ENCODE data around the gene NR2C2AP.
"Not testable (repeated sequence)": the region's sequence is repeated elsewhere in the genome, so short reads cannot be mapped to it uniquely, and the experiment has no call there.

Gene NR2C2AP

GRCh38 chr19:19230999-19231398 lies 27.8 kb upstream of the NR2C2AP start:
- no peak for FAIRE-seq
- DNase-seq (ENCODE audit: insufficient read length, low spot score), result no peak
- no peak for TF ChIP-seq PAX5 (IDR thresholded peaks at IDR 0.05; ENCODE audit: insufficient read depth, low read length, severe bottlenecking)

GRCh38 chr19:19229701-19230100 lies 26.5 kb upstream of the NR2C2AP start:
- TF ChIP-seq POLR2AphosphoS5 (IDR thresholded peaks at IDR 0.05; ENCODE audit: low read depth, low read length), result no peak
- TF ChIP-seq POU2F2 (IDR thresholded peaks at IDR 0.05; ENCODE audit: low read depth, low read length), result no peak
- no peak for TF ChIP-seq TAF1 (IDR thresholded peaks at IDR 0.05; ENCODE audit: low read depth, low read length)
- no peak for TF ChIP-seq SPI1 (IDR thresholded peaks at IDR 0.05; ENCODE audit: low read depth, low read length)
- TF ChIP-seq PAX5 (IDR thresholded peaks at IDR 0.05; ENCODE audit: insufficient read depth, low read length, severe bottlenecking), result no peak
- no peak for TF ChIP-seq POLR2A (IDR thresholded peaks at IDR 0.05; ENCODE audit: low read depth, low read length)
- DNase-seq (ENCODE audit: insufficient read length, low spot score) (no peak), FAIRE-seq (no peak)

- DNase-seq (ENCODE audit: insufficient read length, low spot score), result no peak
- no peak for FAIRE-seq
- no peak for TF ChIP-seq SPI1 (IDR thresholded peaks at IDR 0.05; ENCODE audit: low read depth, low read length)
- no peak for TF ChIP-seq PAX5 (IDR thresholded peaks at IDR 0.05; ENCODE audit: insufficient read depth, low read length, severe bottlenecking)
Measured at GRCh38 chr19:19227217-19227616, 24.0 kb upstream of the NR2C2AP start.

GRCh38 chr19:19226663-19227062 lies 23.4 kb upstream of the NR2C2AP start:
- no peak for FAIRE-seq
- no peak for DNase-seq (ENCODE audit: insufficient read length, low spot score)
- no peak for TF ChIP-seq POLR2AphosphoS5 (IDR thresholded peaks at IDR 0.05; ENCODE audit: low read depth, low read length)
- TF ChIP-seq POLR2A (IDR thresholded peaks at IDR 0.05; ENCODE audit: low read depth, low read length), result no peak

- FAIRE-seq (no peak), DNase-seq (ENCODE audit: insufficient read length, low spot score) (no peak)
- TF ChIP-seq PAX5 (IDR thresholded peaks at IDR 0.05; ENCODE audit: insufficient read depth, low read length, severe bottlenecking) (no peak), SPI1 (IDR thresholded peaks at IDR 0.05; ENCODE audit: low read depth, low read length) (no peak), TAF1 (IDR thresholded peaks at IDR 0.05; ENCODE audit: low read depth, low read length) (no peak), POLR2A (IDR thresholded peaks at IDR 0.05; ENCODE audit: low read depth, low read length) (no peak), POLR2AphosphoS5 (IDR thresholded peaks at IDR 0.05; ENCODE audit: low read depth, low read length) (no peak), POU2F2 (IDR thresholded peaks at IDR 0.05; ENCODE audit: low read depth, low read length) (no peak)
Measured at GRCh38 chr19:19226204-19226603, 23.0 kb upstream of the NR2C2AP start.

- FAIRE-seq (peak; percentile 91), DNase-seq (ENCODE audit: insufficient read length, low spot score) (peak; percentile 94)
- TF ChIP-seq PAX5 (IDR thresholded peaks at IDR 0.05; ENCODE audit: insufficient read depth, low read length, severe bottlenecking) (no peak), POLR2AphosphoS5 (IDR thresholded peaks at IDR 0.05; ENCODE audit: low read depth, low read length) (no peak), POLR2A (IDR thresholded peaks at IDR 0.05; ENCODE audit: low read depth, low read length) (no peak), SPI1 (IDR thresholded peaks at IDR 0.05; ENCODE audit: low read depth, low read length) (no peak), POU2F2 (IDR thresholded peaks at IDR 0.05; ENCODE audit: low read depth, low read length) (no peak), TAF1 (IDR thresholded peaks at IDR 0.05; ENCODE audit: low read depth, low read length) (no peak)
Measured at GRCh38 chr19:19224852-19225494, 21.8 kb upstream of the NR2C2AP start.

- no peak for FAIRE-seq
- no peak for TF ChIP-seq POU2F2 (IDR thresholded peaks at IDR 0.05; ENCODE audit: low read depth, low read length)
- TF ChIP-seq POLR2A (IDR thresholded peaks at IDR 0.05; ENCODE audit: low read depth, low read length), result no peak
- TF ChIP-seq SPI1 (IDR thresholded peaks at IDR 0.05; ENCODE audit: low read depth, low read length), result no peak
- TF ChIP-seq TAF1 (IDR thresholded peaks at IDR 0.05; ENCODE audit: low read depth, low read length), result no peak
- TF ChIP-seq POLR2AphosphoS5 (IDR thresholded peaks at IDR 0.05; ENCODE audit: low read depth, low read length), result no peak
- TF ChIP-seq PAX5 (IDR thresholded peaks at IDR 0.05; ENCODE audit: insufficient read depth, low read length, severe bottlenecking), result no peak
Measured at GRCh38 chr19:19224150-19224851, 21.1 kb upstream of the NR2C2AP start.

GRCh38 chr19:19223636-19224035 lies 20.4 kb upstream of the NR2C2AP start:
- TF ChIP-seq POLR2A (IDR thresholded peaks at IDR 0.05; ENCODE audit: low read depth, low read length) (no peak), POLR2AphosphoS5 (IDR thresholded peaks at IDR 0.05; ENCODE audit: low read depth, low read length) (no peak), SPI1 (IDR thresholded peaks at IDR 0.05; ENCODE audit: low read depth, low read length) (no peak), TAF1 (IDR thresholded peaks at IDR 0.05; ENCODE audit: low read depth, low read length) (no peak), PAX5 (IDR thresholded peaks at IDR 0.05; ENCODE audit: insufficient read depth, low read length, severe bottlenecking) (no peak), POU2F2 (IDR thresholded peaks at IDR 0.05; ENCODE audit: low read depth, low read length) (no peak)
- no peak for FAIRE-seq
- DNase-seq (ENCODE audit: insufficient read length, low spot score), result no peak

More at GRCh38 chr19:19224150-19224851, 21.1 kb upstream of the NR2C2AP start:
- DNase-seq (ENCODE audit: insufficient read length, low spot score), result no peak

- DNase-seq (ENCODE audit: insufficient read length, low spot score) (no peak), FAIRE-seq (no peak)
Measured at GRCh38 chr19:19223060-19223459, 19.8 kb upstream of the NR2C2AP start.

GRCh38 chr19:19221000-19221399 lies 17.8 kb upstream of the NR2C2AP start:
- not testable (repeated sequence) for FAIRE-seq; DNase-seq (ENCODE audit: insufficient read length, low spot score)

More at GRCh38 chr19:19223060-19223459, 19.8 kb upstream of the NR2C2AP start:
- no peak for TF ChIP-seq POLR2AphosphoS5 (IDR thresholded peaks at IDR 0.05; ENCODE audit: low read depth, low read length)
- TF ChIP-seq POLR2A (IDR thresholded peaks at IDR 0.05; ENCODE audit: low read depth, low read length), result no peak
- no peak for TF ChIP-seq PAX5 (IDR thresholded peaks at IDR 0.05; ENCODE audit: insufficient read depth, low read length, severe bottlenecking)
- no peak for TF ChIP-seq SPI1 (IDR thresholded peaks at IDR 0.05; ENCODE audit: low read depth, low read length)
- TF ChIP-seq TAF1 (IDR thresholded peaks at IDR 0.05; ENCODE audit: low read depth, low read length), result no peak
- no peak for TF ChIP-seq POU2F2 (IDR thresholded peaks at IDR 0.05; ENCODE audit: low read depth, low read length)
